HepG2 (cell line): ENCODE results near the gene SNRPD1. TPM values are rescaled to one million over a fixed set of nuclear protein-coding genes. Genes with fewer than 3 reads are reported as not detected.

Source experiments
- ATAC-seq: fragments of 200-7000 bp; cut with Tn5 transposase; 3 replicates; pipeline ENCODE4 v1.9.1; 2020; ENCODE audit warnings: mild to moderate bottlenecking, moderate library complexity
- BruUV-seq: library from RNA; stranded (reverse); fragments of 400-500 nt; replicated peaks from 2 replicates; lab custom pipeline; 2021; lab: Mats Ljungman, UMichigan
- CTCF ChIA-PET: fragments of 300-600 bp; formaldehyde crosslinking; extraction: SDS; loops from one replicate; lab custom pipeline; 2021; ENCODE audit warnings: low total read pairs, inconsistent platforms, low intra/inter-chr PET ratio; lab: Yijun Ruan, JAX
- POLR2A ChIA-PET: fragments of 350-600 bp; sonication (Branson Sonifier 250); formaldehyde crosslinking; loops from one replicate; lab custom pipeline; 2020; ENCODE audit warnings: antibody characterized with exemption, inconsistent platforms; lab: Yijun Ruan, JAX
- DNase-seq: peaks from one replicate; pipeline ENCODE4 v3.0.0-alpha.2; 2015; ENCODE audit warnings: low spot score
- FAIRE-seq: peaks from 3 replicates; lab custom pipeline; 2011; peaks lifted over from hg19 to GRCh38; lab: Jason Lieb, UNC
- H2AFZ ChIP-seq: one replicate; pipeline ENCODE4 v1.6.1; 2011; ENCODE audit warnings: low read length, inconsistent platforms
- H3K27ac ChIP-seq: fragments of 300-600 bp; 3 replicates; pipeline ENCODE4 v1.8.0; 2011; ENCODE audit warnings: mixed run types, mild to moderate bottlenecking, mixed read lengths, low read length, inconsistent platforms; ENCODE audit not compliant: insufficient read depth; ENCODE audit errors: extremely low read length
- H3K27me3 ChIP-seq, 2 experiments: fragments of 200-600 bp in 1 of 2; 2 replicates in 1 of 2; 3 replicates in 1 of 2; pipeline versions ENCODE4 v1.6.0 to v1.8.0; 2011; ENCODE audit warnings: low read length in 2 of 2, mild to moderate bottlenecking in 2 of 2, moderate library complexity in 2 of 2, inconsistent platforms in 1 of 2; ENCODE audit not compliant: insufficient read depth in 2 of 2, control insufficient read depth in 1 of 2
- H3K36me3 ChIP-seq, 2 experiments: fragments of 200-600 bp in 1 of 2; replicated peaks in 1 of 2; 2 replicates in 1 of 2; 3 replicates in 1 of 2; pipeline versions ENCODE4 v1.5.1 to v1.8.0; 2011; ENCODE audit warnings: low read length in 2 of 2, inconsistent platforms in 1 of 2; ENCODE audit not compliant: insufficient read depth in 2 of 2, control insufficient read depth in 1 of 2
- H3K4me1 ChIP-seq: 2 replicates; pipeline ENCODE4 v1.5.1; 2012; ENCODE audit warnings: low read length, inconsistent platforms; ENCODE audit not compliant: insufficient read depth
- H3K4me2 ChIP-seq: 2 replicates; pipeline ENCODE4 v1.6.0; 2011; ENCODE audit warnings: low read depth, low read length, inconsistent platforms
- H3K4me3 ChIP-seq, 3 experiments: fragments of 200-600 bp in 1 of 3; sonication (generic), shearing (Covaris generic) in 1 of 3; replicated peaks in 1 of 3; 2 replicates each; pipeline ENCODE4 v1.5.1; 2011 to 2016; ENCODE audit warnings: low read length in 3 of 3, inconsistent platforms in 2 of 3, low read depth in 2 of 3, mild to moderate bottlenecking in 2 of 3, control low read depth in 1 of 3, mixed read lengths in 1 of 3; ENCODE audit not compliant: insufficient read depth in 1 of 3
- H3K79me2 ChIP-seq: one replicate; pipeline ENCODE4 v1.6.1; 2011; ENCODE audit warnings: low read length, inconsistent platforms; ENCODE audit not compliant: insufficient read depth
- H3K9ac ChIP-seq: 2 replicates; pipeline ENCODE4 v1.6.0; 2011; ENCODE audit warnings: mild to moderate bottlenecking, low read depth, low read length, inconsistent platforms; ENCODE audit not compliant: insufficient read depth
- H3K9me3 ChIP-seq: 2 replicates; pipeline ENCODE4 v1.5.1; 2012; ENCODE audit warnings: mild to moderate bottlenecking, low read length
- H4K20me1 ChIP-seq: 2 replicates; pipeline ENCODE4 v1.6.0; 2011; ENCODE audit warnings: inconsistent platforms, mild to moderate bottlenecking, low read length, moderate library complexity; ENCODE audit not compliant: insufficient read depth
- HNF1A ChIP-seq, 2 experiments: sonication (generic) in 1 of 2; formaldehyde crosslinking in 1 of 2; IDR thresholded peaks; 2 replicates each; pipeline versions ENCODE4 v1.4.0 to v1.6.1; 2016 to 2020; ENCODE audit warnings: borderline replicate concordance in 1 of 2, low read depth in 1 of 2, mild to moderate bottlenecking in 1 of 2, missing genetic modification reagents in 1 of 2
- KIAA2018 ChIP-seq: sonication (generic); formaldehyde crosslinking; IDR thresholded peaks from 2 replicates; pipeline ENCODE4 v1.5.0; 2020; ENCODE audit warnings: mild to moderate bottlenecking, missing genetic modification reagents, borderline replicate concordance
- whole genome bisulfite sequencing: methylation state at CpG from one replicate; pipeline ENCODE4 v1.1.6; 2017; ENCODE audit warnings: low lambda C conversion rate; 5-methylcytosine and 5-hydroxymethylcytosine counted together
- in situ Hi-C: cut with HindIII; loops from 2 replicates; pipeline ENCODE4 v1.10.0; 2017; ENCODE audit warnings: low pct_unique_long_range_greater_than_20kb; ENCODE audit not compliant: extremely low pct_ligation_motif_present
- intact Hi-C: fragments of 100-400 bp; cut with micrococcal nuclease; formaldehyde crosslinking; loops from one replicate; pipeline ENCODE4 v1.10.0; 2022; ENCODE audit not compliant: unreplicated experiment
- polyA plus RNA-seq, 8 experiments: library from polyadenylated mRNA; depleted of rRNA in 3 of 8; stranded (reverse) in 7 of 8; unstranded in 1 of 8; fragments of >200 nt; fragmentation: Illumina TruSeq in 4 of 8; extraction: Trizol in 4 of 8; gene quantifications; 2 replicates each; pipeline versions ENCODE4 v1.2.1 to v1.2.3, GENCODE V29; 2011 to 2016; ENCODE audit warnings: low read depth in 4 of 8, missing spikeins in 1 of 8, mixed read lengths in 1 of 8; ENCODE audit not compliant: insufficient read depth in 1 of 8
- total RNA-seq, 5 experiments: library from RNA; depleted of rRNA; stranded (reverse); fragments of >200 nt; fragmentation: Illumina TruSeq; extraction: Trizol; gene quantifications; 2 replicates each; pipeline ENCODE4 v1.2.3, GENCODE V29; 2016; ENCODE audit warnings: low read depth in 1 of 5

SNRPD1 gene
- total and polyA plus RNA-seq, 2 of the 13 experiments (the other 11 are each of a cell fraction or from before 2014, with no cell fraction given), result 22.7 to 275 TPM

- Histone ChIP-seq H3K9me3 (no peaks in the 10 kb centered on the region), H3K36me3 (peaks cover 0 to 6% of the 10 kb centered on the region in 2 experiments; a peak in 3 of 5 replicates), H4K20me1 (no peaks in the 10 kb centered on the region), H3K9ac (no peak overlapping the region), H3K79me2 (no peaks in the 10 kb centered on the region), H3K4me1 (peaks cover 16% of the 10 kb centered on the region), H3K4me2 (no peak overlapping the region), H3K27ac (peak overlapping the region; percentile 28), H2AFZ (no peak overlapping the region), H3K27me3 (no peaks in the 10 kb centered on the region), H3K4me3 (no peak overlapping the region)
- in situ Hi-C loops, result no loop called here
- 62% methylated on average over 2 of the region's 2 CpGs for WGBS
- ChIA-PET CTCF (no interaction called here), POLR2A (no interaction called here)
- no TSS peak for BruUV-seq
- no peak for FAIRE-seq
- intact Hi-C loops, result no loop called here
- peak; percentile 34 for ATAC-seq
- no peak for TF ChIP-seq KIAA2018 (CRISPR knock-in tag)
- peak; percentile 35; the same call in 1 of the 2 replicates for TF ChIP-seq HNF1A (IDR thresholded peaks at IDR 0.05; ENCODE audit: low read depth)
- TF ChIP-seq HNF1A (CRISPR knock-in tag; IDR thresholded peaks at IDR 0.05; ENCODE audit: borderline replicate concordance), result no peak
- no peak for DNase-seq
These were observed 52.0 kb downstream of the SNRPD1 start for GRCh38 chr18:21664069-21664468.
